ENCODE measurements around the gene EIF6.

The EIF6 gene

DNA sequence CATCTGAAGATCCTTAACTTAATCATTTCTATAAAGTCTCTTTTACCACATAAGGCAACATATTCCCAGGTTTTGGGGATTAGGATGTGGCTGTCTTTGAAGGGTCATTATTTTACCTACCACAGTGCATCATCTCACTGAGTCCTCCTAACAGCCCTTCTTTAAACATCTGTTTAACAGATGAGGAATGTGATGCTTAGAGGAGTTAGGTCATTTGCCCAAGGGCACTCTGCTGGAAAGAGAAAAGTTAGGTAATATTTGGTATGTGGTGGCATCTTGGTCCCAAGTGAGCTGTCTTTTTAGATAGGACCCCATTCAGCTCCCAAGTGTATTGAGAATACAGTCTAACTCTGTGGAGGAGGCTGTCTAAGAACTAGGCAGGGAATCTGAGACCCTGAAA lies 47.1 kb downstream of the EIF6 start:
- no peak for FAIRE-seq
- DNase-seq (ENCODE audit: extremely low spot score, insufficient read length, low read depth), result no peak

- DNase-seq (ENCODE audit: extremely low spot score, insufficient read length, low read depth) (no peak), FAIRE-seq (no peak)
Observed at GRCh38 chr20:35235881-35236280, 48.7 kb downstream of the EIF6 start.

DNA sequence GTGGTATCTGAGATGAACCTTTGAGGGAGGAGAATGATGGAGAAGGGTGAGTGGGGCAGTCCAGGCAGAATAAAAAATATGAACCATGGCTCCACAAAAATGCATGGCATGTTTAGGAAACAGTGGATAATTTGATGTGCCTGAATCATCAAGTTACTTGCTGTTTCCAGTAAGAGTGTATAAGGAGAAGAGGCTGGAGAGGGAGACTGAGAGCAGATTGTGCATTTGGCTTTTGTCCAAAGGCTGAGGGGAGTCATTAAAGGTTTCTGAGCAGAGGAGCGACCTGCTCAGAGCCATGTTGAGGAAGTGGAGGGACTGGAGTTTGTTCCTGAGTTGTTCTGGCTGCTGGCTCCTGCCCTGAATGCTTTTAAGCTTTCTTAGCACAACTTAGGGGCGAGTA lies 52.0 kb downstream of the EIF6 start:
- DNase-seq (ENCODE audit: extremely low spot score, insufficient read length, low read depth) (no peak), FAIRE-seq (no peak)

Measured in GM18507 (cell line).